A549 treated with AZD9567 at 1 μM for 4 hours (cell line): ENCODE measurements around the gene ATP6V1E1. TPM values are rescaled to one million over a fixed set of nuclear protein-coding genes. Genes with fewer than 3 reads are reported as not detected.

Experiments
- total RNA-seq: library from RNA; stranded (reverse); fragments of 200-300 nt; extraction: Qiagen RNA extraction; gene quantifications from 5 replicates; pipeline ENCODE4 v1.2.3, GENCODE V29; 2022; ENCODE audit not compliant: insufficient read depth

ATP6V1E1 gene
- total RNA-seq: 116 to 126 TPM (median 122 TPM) in 5 replicates

DNA sequence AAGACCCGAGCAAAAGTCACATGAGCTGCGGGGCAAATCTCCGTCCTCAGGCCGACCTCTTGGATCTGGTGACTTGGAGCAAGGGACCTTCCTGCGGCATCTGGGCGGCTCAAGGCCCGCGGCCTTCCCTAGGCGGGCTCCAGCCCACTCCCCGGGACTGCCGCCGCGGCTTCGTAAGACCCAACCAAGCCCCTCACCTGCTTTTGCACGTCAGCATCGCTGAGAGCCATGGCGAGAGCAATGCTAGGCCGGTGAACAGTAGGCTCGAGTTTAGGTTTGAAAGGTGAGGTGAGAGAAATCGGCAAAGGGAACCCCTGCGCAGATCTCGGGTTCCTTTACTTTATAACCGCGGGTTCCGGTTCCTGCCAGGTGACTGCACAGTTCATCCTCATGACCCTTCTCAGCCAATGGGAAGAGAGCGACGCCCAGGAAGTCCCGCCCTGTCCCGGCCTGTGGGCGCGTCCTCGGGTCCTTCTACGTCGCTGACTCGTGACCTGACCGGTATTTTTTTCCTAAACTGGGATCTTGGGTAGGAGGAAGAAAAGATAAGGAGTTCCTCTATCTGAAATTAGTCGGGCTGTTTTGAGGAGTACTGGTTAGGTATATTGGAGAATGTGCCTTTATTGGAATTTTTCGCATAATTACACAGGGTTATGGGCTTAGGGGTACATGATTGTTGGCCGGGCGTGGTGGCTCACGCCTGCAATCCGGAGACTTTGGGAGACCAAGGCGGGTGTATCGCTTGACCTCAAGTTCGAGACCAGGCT is at the start of gene ATP6V1E1:
ATP6V1E1 (minus strand) TSS at position 344 of the 767 bp plus-strand sequence; CDS start at position 230, 114 bp downstream.

DNA sequence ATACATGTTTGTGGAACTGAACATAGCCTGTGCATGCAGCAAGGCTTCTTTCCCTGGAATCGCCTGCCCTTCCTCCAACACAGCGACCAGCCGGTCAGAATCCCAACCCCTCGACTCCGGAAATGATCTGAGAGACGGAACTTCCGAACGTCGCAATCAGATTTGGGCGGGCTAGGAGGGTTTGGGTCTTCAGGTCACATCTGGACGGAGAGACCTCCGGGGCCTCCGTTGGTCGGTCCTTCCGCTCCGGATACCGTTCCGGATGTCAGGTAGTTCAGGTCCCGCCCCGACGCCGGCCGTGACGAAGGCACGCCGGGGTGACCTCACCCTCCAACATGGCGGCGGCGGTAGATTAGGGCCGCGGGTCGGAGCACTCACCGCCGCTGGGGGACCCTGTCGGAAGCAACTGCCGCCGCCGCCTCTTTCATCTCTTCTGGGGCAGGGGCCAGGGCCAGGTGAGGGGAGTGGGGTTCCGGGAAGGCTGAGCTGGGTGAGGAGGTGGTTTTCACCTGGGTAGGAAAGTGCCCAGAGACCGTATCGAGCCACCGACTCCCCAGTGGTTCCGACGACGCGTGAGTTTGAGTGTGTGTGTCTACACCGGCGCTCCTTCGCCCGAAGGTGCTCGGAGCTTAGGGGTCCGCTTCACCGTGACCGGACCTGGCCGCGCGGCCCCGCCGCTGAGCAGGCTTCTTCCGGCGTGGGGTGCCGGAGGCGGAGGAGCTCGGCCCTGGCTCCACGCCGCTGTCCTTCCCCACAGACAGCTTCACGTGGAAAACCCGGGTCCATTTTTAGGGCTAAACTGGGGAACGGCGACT is 10.1 kb upstream of the ATP6V1E1 start, which contains the start of gene BCL2L13:
BCL2L13 (plus strand) TSS at position 326 of the 815 bp plus-strand sequence. CDS start 16,955 bp downstream, outside the sequence.

GRCh38 chr22:17562906-17563870 is 65.4 kb downstream of the ATP6V1E1 start, which contains the start of gene SLC25A18:
Gene SLC25A18 (plus strand): TSS chr22:17563498. CDS start chr22:17579945, 16,447 bp downstream.

Other genes starting within 250 kb of the ATP6V1E1 start
- gene SLC25A18, start 65.3 kb downstream of the ATP6V1E1 start, total RNA-seq: 0.21 to 0.28 TPM (median 0.24 TPM) in 4 of 5 replicates, not detected in the other
- gene BCL2L13, start 10.0 kb upstream of the ATP6V1E1 start, total RNA-seq: 27.0 to 30.5 TPM (median 29.0 TPM) in 5 replicates
- 68.0 to 79.0 TPM (median 77.8 TPM) in 5 replicates for gene BID, start 145.7 kb upstream of the ATP6V1E1 start, total RNA-seq